HepG2 (cell line): ENCODE measurements around the gene KRTAP5-10. TPM values are rescaled to one million over a fixed set of nuclear protein-coding genes. Genes with fewer than 3 reads are reported as not detected.

Source experiments
- ELF4 ChIP-seq: sonication (generic); formaldehyde crosslinking; IDR thresholded peaks from 2 replicates; pipeline ENCODE4 v1.5.0; 2020; ENCODE audit warnings: missing genetic modification reagents, mild to moderate bottlenecking, moderate library complexity, borderline replicate concordance
- HBP1 ChIP-seq: IDR thresholded peaks from 2 replicates; pipeline ENCODE4 v1.6.1; 2016; ENCODE audit warnings: low read depth, control low read depth
- NCOR1 ChIP-seq: fragments of 200-600 bp; sonication (generic); IDR thresholded peaks from 2 replicates; pipeline ENCODE4 v1.7.0; 2017; ENCODE audit warnings: antibody characterized with exemption, low read length, borderline replicate concordance
- NFYB ChIP-seq: sonication (generic); formaldehyde crosslinking; IDR thresholded peaks from 2 replicates; pipeline ENCODE4 v1.4.0; 2020; ENCODE audit warnings: missing genetic modification reagents
- SAP130 ChIP-seq: IDR thresholded peaks from 2 replicates; pipeline ENCODE4 v1.6.1; 2016; ENCODE audit warnings: low read depth
- SMC3 ChIP-seq: IDR thresholded peaks from 2 replicates; pipeline ENCODE4 v1.6.1; 2011; ENCODE audit warnings: low read length, improper control_type of control experiment
- SRF ChIP-seq: IDR thresholded peaks from 2 replicates; pipeline ENCODE4 v1.6.1; 2011; ENCODE audit warnings: mild to moderate bottlenecking, low read depth, low read length, moderate library complexity
- TOE1 ChIP-seq: sonication (generic); formaldehyde crosslinking; IDR thresholded peaks from 2 replicates; pipeline ENCODE4 v1.4.0; 2020; ENCODE audit warnings: mild to moderate bottlenecking, missing genetic modification reagents
- ZBTB26 ChIP-seq: IDR thresholded peaks from 2 replicates; pipeline ENCODE4 v1.6.1; 2016; ENCODE audit warnings: missing compliant biosample characterization, missing genetic modification reagents, borderline replicate concordance
- ZEB1 ChIP-seq: IDR thresholded peaks from 2 replicates; pipeline ENCODE4 v1.6.1; 2012; ENCODE audit warnings: mild to moderate bottlenecking, low read depth, inconsistent platforms; ENCODE audit not compliant: insufficient replicate concordance
- ZNF143 ChIP-seq: sonication (generic); formaldehyde crosslinking; IDR thresholded peaks from 2 replicates; pipeline ENCODE4 v1.4.0; 2020; ENCODE audit warnings: missing genetic modification reagents
- ZNF224 ChIP-seq: sonication (generic); formaldehyde crosslinking; IDR thresholded peaks from 2 replicates; pipeline ENCODE4 v1.5.0; 2020; ENCODE audit warnings: mild to moderate bottlenecking, missing genetic modification reagents
- ZNF383 ChIP-seq: sonication (generic); formaldehyde crosslinking; IDR thresholded peaks from 2 replicates; pipeline ENCODE4 v1.4.0; 2020; ENCODE audit warnings: missing genetic modification reagents, mild to moderate bottlenecking, borderline replicate concordance
- ZNF629 ChIP-seq: sonication (generic); formaldehyde crosslinking; conservative IDR thresholded peaks from 2 replicates; pipeline ENCODE4 v1.5.0; 2020; ENCODE audit warnings: missing genetic modification reagents
- ZNF670 ChIP-seq: sonication (generic); formaldehyde crosslinking; IDR thresholded peaks from 2 replicates; pipeline ENCODE4 v1.8.0; 2022; ENCODE audit warnings: mild to moderate bottlenecking, missing genetic modification reagents, borderline replicate concordance
- ZNF816 ChIP-seq: sonication (generic); formaldehyde crosslinking; IDR thresholded peaks from 2 replicates; pipeline ENCODE4 v1.8.0; 2022; ENCODE audit warnings: missing genetic modification reagents, mild to moderate bottlenecking, borderline replicate concordance
- ZSCAN21 ChIP-seq: sonication (generic); formaldehyde crosslinking; IDR thresholded peaks from 2 replicates; pipeline ENCODE4 v1.8.0; 2022; ENCODE audit warnings: mild to moderate bottlenecking, missing genetic modification reagents, moderate library complexity, borderline replicate concordance
- polyA plus RNA-seq, 8 experiments: library from polyadenylated mRNA; depleted of rRNA in 3 of 8; stranded (reverse) in 7 of 8; unstranded in 1 of 8; fragments of >200 nt; fragmentation: Illumina TruSeq in 4 of 8; extraction: Trizol in 4 of 8; gene quantifications; 2 replicates each; pipeline versions ENCODE4 v1.2.1 to v1.2.3, GENCODE V29; 2011 to 2016; ENCODE audit warnings: low read depth in 4 of 8, missing spikeins in 1 of 8, mixed read lengths in 1 of 8; ENCODE audit not compliant: insufficient read depth in 1 of 8
- total RNA-seq, 5 experiments: library from RNA; depleted of rRNA; stranded (reverse); fragments of >200 nt; fragmentation: Illumina TruSeq; extraction: Trizol; gene quantifications; 2 replicates each; pipeline ENCODE4 v1.2.3, GENCODE V29; 2016; ENCODE audit warnings: low read depth in 1 of 5
- TF ChIP-seq, protein P1 (sequence below): sonication (generic); formaldehyde crosslinking; IDR thresholded peaks from 2 replicates; pipeline ENCODE4 v1.5.1; 2020; ENCODE audit warnings: mild to moderate bottlenecking, missing genetic modification reagents, borderline replicate concordance
- TF ChIP-seq, protein P2 (sequence below): IDR thresholded peaks from 2 replicates; pipeline ENCODE4 v1.6.1; 2012; ENCODE audit warnings: low read depth, low read length, improper control_type of control experiment

The KRTAP5-10 gene
- total and polyA plus RNA-seq, 2 of the 13 experiments (the other 11 are each of a cell fraction or from before 2014, with no cell fraction given) = not detected

DNA sequence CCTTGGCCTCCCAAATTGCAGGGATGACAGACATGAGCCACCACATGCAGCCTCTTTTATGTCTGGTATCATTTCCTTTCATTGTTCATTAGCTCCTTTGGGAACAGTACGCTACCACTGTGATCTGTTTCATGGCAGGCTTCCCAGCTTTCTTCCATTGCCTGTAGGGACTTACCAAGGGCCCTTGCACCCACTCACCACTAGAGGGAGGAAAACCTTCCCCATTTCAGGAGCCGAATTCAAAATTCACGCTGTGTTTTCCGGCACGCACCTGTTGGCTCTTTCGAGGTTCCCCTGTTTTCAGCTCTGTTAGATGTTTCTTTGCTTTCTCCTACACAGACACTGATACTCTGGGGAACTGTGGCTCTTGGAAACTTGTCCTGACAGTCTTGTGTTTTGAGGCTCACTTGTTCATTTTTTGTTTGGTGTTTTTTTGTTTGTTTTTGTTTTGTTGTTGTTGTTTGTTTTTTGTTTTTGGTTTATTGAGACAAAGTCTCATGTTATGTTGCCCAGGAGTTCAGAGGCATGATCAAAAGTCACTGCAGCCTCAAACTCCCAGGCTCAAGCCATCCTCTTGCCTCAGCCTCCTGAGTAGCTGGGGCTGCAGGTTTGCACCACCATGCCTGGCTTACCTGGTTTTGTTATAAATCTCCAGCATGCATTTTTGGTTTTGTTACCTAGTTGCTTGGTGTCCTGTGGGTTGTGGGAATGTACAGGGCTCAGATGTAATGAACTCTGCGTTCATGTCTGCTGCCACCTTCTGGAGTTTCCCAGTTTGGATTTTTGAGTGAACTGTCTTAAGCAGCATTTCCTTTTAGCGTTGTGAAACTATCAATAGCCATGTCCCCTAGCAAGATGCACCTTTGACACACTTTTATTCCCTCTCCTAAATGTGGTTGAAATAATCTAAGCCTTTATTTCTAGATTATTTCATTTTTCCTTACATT is 15.0 kb downstream of the KRTAP5-10 start (continued):
- TF ChIP-seq, protein P1, sequence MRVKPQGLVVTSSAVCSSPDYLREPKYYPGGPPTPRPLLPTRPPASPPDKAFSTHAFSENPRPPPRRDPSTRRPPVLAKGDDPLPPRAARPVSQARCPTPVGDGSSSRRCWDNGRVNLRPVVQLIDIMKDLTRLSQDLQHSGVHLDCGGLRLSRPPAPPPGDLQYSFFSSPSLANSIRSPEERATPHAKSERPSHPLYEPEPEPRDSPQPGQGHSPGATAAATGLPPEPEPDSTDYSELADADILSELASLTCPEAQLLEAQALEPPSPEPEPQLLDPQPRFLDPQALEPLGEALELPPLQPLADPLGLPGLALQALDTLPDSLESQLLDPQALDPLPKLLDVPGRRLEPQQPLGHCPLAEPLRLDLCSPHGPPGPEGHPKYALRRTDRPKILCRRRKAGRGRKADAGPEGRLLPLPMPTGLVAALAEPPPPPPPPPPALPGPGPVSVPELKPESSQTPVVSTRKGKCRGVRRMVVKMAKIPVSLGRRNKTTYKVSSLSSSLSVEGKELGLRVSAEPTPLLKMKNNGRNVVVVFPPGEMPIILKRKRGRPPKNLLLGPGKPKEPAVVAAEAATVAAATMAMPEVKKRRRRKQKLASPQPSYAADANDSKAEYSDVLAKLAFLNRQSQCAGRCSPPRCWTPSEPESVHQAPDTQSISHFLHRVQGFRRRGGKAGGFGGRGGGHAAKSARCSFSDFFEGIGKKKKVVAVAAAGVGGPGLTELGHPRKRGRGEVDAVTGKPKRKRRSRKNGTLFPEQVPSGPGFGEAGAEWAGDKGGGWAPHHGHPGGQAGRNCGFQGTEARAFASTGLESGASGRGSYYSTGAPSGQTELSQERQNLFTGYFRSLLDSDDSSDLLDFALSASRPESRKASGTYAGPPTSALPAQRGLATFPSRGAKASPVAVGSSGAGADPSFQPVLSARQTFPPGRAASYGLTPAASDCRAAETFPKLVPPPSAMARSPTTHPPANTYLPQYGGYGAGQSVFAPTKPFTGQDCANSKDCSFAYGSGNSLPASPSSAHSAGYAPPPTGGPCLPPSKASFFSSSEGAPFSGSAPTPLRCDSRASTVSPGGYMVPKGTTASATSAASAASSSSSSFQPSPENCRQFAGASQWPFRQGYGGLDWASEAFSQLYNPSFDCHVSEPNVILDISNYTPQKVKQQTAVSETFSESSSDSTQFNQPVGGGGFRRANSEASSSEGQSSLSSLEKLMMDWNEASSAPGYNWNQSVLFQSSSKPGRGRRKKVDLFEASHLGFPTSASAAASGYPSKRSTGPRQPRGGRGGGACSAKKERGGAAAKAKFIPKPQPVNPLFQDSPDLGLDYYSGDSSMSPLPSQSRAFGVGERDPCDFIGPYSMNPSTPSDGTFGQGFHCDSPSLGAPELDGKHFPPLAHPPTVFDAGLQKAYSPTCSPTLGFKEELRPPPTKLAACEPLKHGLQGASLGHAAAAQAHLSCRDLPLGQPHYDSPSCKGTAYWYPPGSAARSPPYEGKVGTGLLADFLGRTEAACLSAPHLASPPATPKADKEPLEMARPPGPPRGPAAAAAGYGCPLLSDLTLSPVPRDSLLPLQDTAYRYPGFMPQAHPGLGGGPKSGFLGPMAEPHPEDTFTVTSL (CRISPR knock-in tag) = peak; percentile 56; the same call in 1 of the 2 replicates
- TF ChIP-seq ZNF629 (no peak), TOE1 (CRISPR knock-in tag) (no peak), ZNF383 (CRISPR knock-in tag) (no peak), ZNF670 (CRISPR knock-in tag) (0 out of 2 replicates have a peak, but pooled peaks have one; percentile 53), NFYB (no peak), ZNF224 (0 out of 2 replicates have a peak, but pooled peaks have one; percentile 57), NCOR1 (no peak), ZBTB26 (CRISPR knock-in tag) (no peak), ELF4 (CRISPR knock-in tag) (no peak), ZEB1 (peak; percentile 29), HBP1 (CRISPR knock-in tag) (no peak), ZSCAN21 (CRISPR knock-in tag) (no peak), ZNF816 (CRISPR knock-in tag) (peak; percentile 79; the same call in 1 of the 2 replicates), ZNF143 (no peak), SAP130 (CRISPR knock-in tag) (0 out of 2 replicates have a peak, but pooled peaks have one; percentile 9), SRF (no peak), SMC3 (peak; percentile 49; the same call in 1 of the 2 replicates)
- TF ChIP-seq, protein P2, sequence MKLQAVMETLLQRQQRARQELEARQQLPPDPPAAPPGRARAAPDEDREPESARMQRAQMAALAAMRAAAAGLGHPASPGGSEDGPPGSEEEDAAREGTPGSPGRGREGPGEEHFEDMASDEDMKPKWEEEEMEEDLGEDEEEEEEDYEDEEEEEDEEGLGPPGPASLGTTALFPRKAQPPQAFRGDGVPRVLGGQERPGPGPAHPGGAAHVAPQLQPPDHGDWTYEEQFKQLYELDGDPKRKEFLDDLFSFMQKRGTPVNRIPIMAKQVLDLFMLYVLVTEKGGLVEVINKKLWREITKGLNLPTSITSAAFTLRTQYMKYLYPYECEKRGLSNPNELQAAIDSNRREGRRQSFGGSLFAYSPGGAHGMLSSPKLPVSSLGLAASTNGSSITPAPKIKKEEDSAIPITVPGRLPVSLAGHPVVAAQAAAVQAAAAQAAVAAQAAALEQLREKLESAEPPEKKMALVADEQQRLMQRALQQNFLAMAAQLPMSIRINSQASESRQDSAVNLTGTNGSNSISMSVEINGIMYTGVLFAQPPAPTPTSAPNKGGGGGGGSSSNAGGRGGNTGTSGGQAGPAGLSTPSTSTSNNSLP = no peak
